KG1 (cell line): ENCODE results near the gene STOML1.
"Not testable (repeated sequence)": the region's sequence is repeated elsewhere in the genome, so short reads cannot be mapped to it uniquely, and the experiment has no call there.

Experiments used
- DNase-seq: peaks from one replicate; lab custom pipeline; 2025; lab: John Stamatoyannopoulos, UW

Gene STOML1

GRCh38 chr15:73987250-73987649 is 4.8 kb downstream of the STOML1 start:
- no peak for DNase-seq

GRCh38 chr15:73986776-73987056 is 5.4 kb downstream of the STOML1 start:
- no peak for DNase-seq

GRCh38 chr15:73986055-73986775 is 5.9 kb downstream of the STOML1 start:
- DNase-seq, result no peak

GRCh38 chr15:73985101-73985873 is 6.8 kb downstream of the STOML1 start:
- DNase-seq, result no peak

GRCh38 chr15:73984208-73984979 is 7.7 kb downstream of the STOML1 start:
- no peak for DNase-seq

- DNase-seq, result no peak
Measured at GRCh38 chr15:73983773-73984172, 8.3 kb downstream of the STOML1 start.

- no peak for DNase-seq
Measured at GRCh38 chr15:73983211-73983727, 8.8 kb downstream of the STOML1 start.

- DNase-seq, result peak; percentile 65
Measured at GRCh38 chr15:73982222-73982962, 9.7 kb downstream of the STOML1 start.

- DNase-seq, result no peak
Measured at GRCh38 chr15:73981761-73982221, 10.3 kb downstream of the STOML1 start.

GRCh38 chr15:73979636-73980035 is 12.5 kb downstream of the STOML1 start:
- DNase-seq, result no peak

GRCh38 chr15:73978896-73979295 is 13.2 kb downstream of the STOML1 start:
- DNase-seq, result no peak

- DNase-seq, result not testable (repeated sequence)
Measured at GRCh38 chr15:73975440-73976125, 16.5 kb downstream of the STOML1 start.

- not testable (repeated sequence) for DNase-seq
Measured at GRCh38 chr15:73973683-73974200, 18.4 kb downstream of the STOML1 start.

- DNase-seq, result peak; percentile 79
Measured at GRCh38 chr15:73972984-73973682, 19.0 kb downstream of the STOML1 start.

GRCh38 chr15:73969151-73969759 is 22.8 kb downstream of the STOML1 start:
- no peak for DNase-seq

GRCh38 chr15:73968461-73968860 is 23.6 kb downstream of the STOML1 start:
- no peak for DNase-seq

GRCh38 chr15:73965758-73966113 is 26.4 kb downstream of the STOML1 start:
- DNase-seq, result no peak

GRCh38 chr15:73965094-73965757 is 26.9 kb downstream of the STOML1 start:
- DNase-seq, result no peak

- DNase-seq, result peak; percentile 86
Measured at GRCh38 chr15:73964736-73965093, 27.4 kb downstream of the STOML1 start.

GRCh38 chr15:73962433-73962832 is 29.7 kb downstream of the STOML1 start:
- no peak for DNase-seq
